ENCODE results near the gene STK11.

GRCh38 chr19:1231729-1232637, 26.4 kb downstream of the STK11 start:
- TF ChIP-seq, protein P1, sequence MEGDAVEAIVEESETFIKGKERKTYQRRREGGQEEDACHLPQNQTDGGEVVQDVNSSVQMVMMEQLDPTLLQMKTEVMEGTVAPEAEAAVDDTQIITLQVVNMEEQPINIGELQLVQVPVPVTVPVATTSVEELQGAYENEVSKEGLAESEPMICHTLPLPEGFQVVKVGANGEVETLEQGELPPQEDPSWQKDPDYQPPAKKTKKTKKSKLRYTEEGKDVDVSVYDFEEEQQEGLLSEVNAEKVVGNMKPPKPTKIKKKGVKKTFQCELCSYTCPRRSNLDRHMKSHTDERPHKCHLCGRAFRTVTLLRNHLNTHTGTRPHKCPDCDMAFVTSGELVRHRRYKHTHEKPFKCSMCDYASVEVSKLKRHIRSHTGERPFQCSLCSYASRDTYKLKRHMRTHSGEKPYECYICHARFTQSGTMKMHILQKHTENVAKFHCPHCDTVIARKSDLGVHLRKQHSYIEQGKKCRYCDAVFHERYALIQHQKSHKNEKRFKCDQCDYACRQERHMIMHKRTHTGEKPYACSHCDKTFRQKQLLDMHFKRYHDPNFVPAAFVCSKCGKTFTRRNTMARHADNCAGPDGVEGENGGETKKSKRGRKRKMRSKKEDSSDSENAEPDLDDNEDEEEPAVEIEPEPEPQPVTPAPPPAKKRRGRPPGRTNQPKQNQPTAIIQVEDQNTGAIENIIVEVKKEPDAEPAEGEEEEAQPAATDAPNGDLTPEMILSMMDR (IDR thresholded peaks at IDR 0.05), result no peak
- TF ChIP-seq EZH2phosphoT487 (IDR thresholded peaks at IDR 0.05), result no peak
